GM12872 (cell line): ENCODE measurements around the gene HSF5.

Source experiments
- TF ChIP-seq, protein P1 (sequence below): IDR thresholded peaks from 3 replicates; pipeline ENCODE4 v1.5.1; 2011; ENCODE audit warnings: low read depth, mild to moderate bottlenecking, low read length, moderate library complexity; ENCODE audit not compliant: insufficient read depth

The HSF5 gene

DNA sequence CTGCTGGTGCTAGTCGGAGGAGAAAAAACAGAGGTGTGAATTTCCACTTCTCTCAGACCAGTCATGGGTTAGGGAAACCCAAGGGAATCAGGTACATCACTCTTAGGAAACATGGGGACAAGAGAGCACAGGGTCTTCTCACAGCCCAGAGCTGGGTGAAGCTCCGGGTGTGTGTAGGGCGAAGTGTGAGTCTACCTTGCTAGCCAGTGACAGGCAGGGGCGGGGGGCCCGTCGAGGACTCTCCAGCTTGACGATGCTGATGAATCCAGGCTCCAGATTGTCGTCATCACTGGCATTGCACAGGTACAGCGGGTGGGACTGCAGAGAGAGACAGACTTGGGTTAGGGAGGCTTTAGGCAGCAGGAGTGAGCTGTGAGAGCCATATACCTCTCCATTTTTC lies 117.5 kb downstream of the HSF5 start:
- TF ChIP-seq, protein P1, sequence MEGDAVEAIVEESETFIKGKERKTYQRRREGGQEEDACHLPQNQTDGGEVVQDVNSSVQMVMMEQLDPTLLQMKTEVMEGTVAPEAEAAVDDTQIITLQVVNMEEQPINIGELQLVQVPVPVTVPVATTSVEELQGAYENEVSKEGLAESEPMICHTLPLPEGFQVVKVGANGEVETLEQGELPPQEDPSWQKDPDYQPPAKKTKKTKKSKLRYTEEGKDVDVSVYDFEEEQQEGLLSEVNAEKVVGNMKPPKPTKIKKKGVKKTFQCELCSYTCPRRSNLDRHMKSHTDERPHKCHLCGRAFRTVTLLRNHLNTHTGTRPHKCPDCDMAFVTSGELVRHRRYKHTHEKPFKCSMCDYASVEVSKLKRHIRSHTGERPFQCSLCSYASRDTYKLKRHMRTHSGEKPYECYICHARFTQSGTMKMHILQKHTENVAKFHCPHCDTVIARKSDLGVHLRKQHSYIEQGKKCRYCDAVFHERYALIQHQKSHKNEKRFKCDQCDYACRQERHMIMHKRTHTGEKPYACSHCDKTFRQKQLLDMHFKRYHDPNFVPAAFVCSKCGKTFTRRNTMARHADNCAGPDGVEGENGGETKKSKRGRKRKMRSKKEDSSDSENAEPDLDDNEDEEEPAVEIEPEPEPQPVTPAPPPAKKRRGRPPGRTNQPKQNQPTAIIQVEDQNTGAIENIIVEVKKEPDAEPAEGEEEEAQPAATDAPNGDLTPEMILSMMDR = no peak

DNA sequence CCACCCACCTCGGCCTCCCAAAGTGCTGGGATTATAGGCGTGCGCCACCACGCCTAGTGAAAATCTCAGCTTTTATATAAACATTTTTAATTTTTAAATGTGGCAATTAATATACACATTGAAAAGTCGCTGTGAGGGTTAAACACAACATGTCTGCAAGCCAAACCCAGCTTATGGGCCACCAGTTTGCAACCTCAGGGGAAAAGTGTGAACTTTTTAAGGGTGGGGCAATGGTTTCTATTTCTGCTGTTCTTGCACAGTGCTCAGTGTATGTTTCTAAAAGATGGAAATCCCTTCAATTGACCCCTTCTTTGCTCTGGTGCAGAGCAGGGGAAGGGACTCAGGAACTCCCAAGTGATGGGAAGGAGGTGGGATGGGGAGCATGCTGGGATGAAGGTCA lies 117.9 kb downstream of the HSF5 start:
- TF ChIP-seq, protein P1 = no peak
